NB4 (cell line): ENCODE results near the gene NHSL1.
A peak's percentile ranks its signal among the peaks of the same experiment; 100 is the strongest.

Source experiments
- DNase-seq: peaks from one replicate; pipeline ENCODE4 v3.0.0; 2010; ENCODE audit warnings: low read depth
- H3K4me3 ChIP-seq: one replicate; pipeline ENCODE4 v1.5.1; 2011; ENCODE audit warnings: mild to moderate bottlenecking, low read depth, low read length, moderate library complexity
- MYC ChIP-seq: IDR thresholded peaks from 2 replicates; pipeline ENCODE4 v1.6.1; 2011; ENCODE audit warnings: low read depth, low read length
- POLR2A ChIP-seq: IDR thresholded peaks from 2 replicates; pipeline ENCODE4 v1.6.1; 2011; ENCODE audit warnings: mild to moderate bottlenecking; ENCODE audit not compliant: insufficient read length; ENCODE audit errors: extremely low read depth
- TF ChIP-seq, protein P1 (sequence below): IDR thresholded peaks from one replicate; pipeline ENCODE4 v1.5.1; 2012; ENCODE audit warnings: low read depth, low read length
- TF ChIP-seq, protein P2 (sequence below): IDR thresholded peaks from 2 replicates; pipeline ENCODE4 v1.6.1; 2011; ENCODE audit warnings: low read depth, low read length

The NHSL1 gene

DNA sequence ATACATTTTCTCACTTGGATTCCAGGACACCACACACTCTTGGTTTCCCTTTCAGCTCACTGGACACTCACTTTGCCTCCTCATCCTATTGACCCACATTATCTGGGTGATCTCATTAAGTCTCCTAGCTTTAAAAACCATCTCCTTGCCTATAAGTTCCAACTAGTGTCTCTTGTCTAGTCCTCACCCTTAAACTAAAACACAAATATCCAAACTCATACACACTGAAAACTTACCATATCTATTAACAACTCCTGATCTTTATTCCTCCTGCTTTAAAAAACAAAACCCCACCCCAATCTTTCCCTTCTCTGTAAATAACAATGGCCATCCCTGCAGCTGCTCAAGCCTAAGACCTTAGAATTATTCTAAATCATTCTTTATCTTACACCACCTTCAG lies 125.1 kb downstream of the NHSL1 start:
- no peak for DNase-seq
- H3K4me3 ChIP-seq = no peak overlapping the region
- TF ChIP-seq MYC (no peak), POLR2A (no peak)
- TF ChIP-seq, protein P1, sequence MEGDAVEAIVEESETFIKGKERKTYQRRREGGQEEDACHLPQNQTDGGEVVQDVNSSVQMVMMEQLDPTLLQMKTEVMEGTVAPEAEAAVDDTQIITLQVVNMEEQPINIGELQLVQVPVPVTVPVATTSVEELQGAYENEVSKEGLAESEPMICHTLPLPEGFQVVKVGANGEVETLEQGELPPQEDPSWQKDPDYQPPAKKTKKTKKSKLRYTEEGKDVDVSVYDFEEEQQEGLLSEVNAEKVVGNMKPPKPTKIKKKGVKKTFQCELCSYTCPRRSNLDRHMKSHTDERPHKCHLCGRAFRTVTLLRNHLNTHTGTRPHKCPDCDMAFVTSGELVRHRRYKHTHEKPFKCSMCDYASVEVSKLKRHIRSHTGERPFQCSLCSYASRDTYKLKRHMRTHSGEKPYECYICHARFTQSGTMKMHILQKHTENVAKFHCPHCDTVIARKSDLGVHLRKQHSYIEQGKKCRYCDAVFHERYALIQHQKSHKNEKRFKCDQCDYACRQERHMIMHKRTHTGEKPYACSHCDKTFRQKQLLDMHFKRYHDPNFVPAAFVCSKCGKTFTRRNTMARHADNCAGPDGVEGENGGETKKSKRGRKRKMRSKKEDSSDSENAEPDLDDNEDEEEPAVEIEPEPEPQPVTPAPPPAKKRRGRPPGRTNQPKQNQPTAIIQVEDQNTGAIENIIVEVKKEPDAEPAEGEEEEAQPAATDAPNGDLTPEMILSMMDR = no peak
- TF ChIP-seq, protein P2, sequence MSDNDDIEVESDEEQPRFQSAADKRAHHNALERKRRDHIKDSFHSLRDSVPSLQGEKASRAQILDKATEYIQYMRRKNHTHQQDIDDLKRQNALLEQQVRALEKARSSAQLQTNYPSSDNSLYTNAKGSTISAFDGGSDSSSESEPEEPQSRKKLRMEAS = no peak

DNA sequence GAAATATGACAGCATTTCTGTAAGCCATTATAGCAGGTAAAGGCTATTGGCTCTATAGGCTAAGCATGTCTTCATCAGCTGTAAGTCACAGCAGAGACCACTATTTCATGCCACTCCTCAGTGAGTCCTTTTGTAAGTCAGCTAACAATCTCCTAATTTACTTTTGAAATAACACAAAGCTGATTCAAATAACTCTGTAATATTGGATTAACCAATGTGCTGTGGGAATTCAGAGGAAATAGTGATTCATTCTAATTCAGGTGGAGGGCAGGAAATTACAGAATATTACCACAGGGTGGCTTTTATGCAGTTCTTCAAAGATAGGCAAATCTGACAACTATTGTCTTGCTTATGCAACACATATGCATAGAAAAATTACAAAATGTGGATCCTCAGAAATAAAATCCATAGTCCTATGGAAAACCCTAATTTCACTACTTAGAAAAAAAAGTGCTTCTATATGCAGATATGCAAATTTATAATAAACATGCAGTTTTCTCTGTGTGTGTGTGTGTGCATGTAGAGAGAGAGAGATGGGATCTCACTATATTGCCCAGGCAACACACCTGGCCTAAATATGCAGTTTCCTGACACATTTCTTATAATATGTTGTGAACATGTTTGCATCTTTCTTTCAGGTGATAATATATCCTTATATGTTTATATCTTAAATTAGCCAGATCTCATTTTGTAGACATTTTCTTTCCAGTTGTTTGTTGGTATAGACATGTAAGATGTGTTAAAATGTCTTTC lies 126.4 kb downstream of the NHSL1 start:
- DNase-seq = peak; percentile 39
- H3K4me3 ChIP-seq = no peak overlapping the region
- TF ChIP-seq POLR2A (no peak), MYC (no peak)
- TF ChIP-seq, protein P1 = no peak
- TF ChIP-seq, protein P2 = no peak
